ENCODE data around the gene KIF6.

DNA sequence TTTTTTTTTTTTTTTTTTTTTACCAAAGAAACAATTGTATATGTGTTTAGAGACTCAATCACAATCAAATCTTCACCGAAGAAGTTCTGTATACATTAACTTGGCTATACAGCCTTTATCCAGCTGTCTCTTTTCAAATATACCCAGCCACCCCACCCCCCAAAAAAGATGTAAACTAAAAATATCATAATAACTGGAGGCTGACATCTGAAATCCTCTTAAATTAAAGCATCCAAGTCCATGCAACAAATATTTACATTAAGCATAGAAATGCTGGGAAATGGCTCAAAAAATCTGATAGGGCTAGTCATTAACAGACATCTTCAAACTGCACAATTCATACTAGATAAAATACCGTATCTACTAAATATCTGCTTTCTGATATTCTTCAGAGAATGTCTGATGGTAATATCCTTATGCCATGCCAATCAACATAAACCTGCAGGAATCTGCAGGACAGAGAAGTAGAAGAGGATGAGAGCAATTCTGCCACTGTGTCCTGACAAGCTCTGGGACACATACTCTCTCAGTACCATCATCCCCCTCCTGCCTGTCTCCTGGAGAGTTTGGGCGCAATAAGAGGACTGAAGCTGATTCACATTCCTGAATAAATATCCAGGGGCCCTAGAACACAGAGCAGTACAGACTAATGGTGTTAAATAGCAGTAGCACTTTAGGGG lies 152.4 kb downstream of the KIF6 start:
- TF ChIP-seq, protein P1, sequence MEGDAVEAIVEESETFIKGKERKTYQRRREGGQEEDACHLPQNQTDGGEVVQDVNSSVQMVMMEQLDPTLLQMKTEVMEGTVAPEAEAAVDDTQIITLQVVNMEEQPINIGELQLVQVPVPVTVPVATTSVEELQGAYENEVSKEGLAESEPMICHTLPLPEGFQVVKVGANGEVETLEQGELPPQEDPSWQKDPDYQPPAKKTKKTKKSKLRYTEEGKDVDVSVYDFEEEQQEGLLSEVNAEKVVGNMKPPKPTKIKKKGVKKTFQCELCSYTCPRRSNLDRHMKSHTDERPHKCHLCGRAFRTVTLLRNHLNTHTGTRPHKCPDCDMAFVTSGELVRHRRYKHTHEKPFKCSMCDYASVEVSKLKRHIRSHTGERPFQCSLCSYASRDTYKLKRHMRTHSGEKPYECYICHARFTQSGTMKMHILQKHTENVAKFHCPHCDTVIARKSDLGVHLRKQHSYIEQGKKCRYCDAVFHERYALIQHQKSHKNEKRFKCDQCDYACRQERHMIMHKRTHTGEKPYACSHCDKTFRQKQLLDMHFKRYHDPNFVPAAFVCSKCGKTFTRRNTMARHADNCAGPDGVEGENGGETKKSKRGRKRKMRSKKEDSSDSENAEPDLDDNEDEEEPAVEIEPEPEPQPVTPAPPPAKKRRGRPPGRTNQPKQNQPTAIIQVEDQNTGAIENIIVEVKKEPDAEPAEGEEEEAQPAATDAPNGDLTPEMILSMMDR (optimal IDR thresholded peaks at IDR 0.05 in 1 of 3, IDR thresholded peaks at IDR 0.05 in 1 of 3, conservative IDR thresholded peaks at IDR 0.05 in 1 of 3; ENCODE audit: extremely low read depth in 1 of 3, insufficient read depth in 2 of 3, low read length in 3 of 3) = no peak
- no peak for TF ChIP-seq EZH2 (IDR thresholded peaks at IDR 0.05; ENCODE audit: low read length)
